HG03575 (cell line): ENCODE data around the gene ANKRD33B.
A peak's percentile ranks its signal among the peaks of the same experiment; 100 is the strongest.

ENCODE experiments used
- ATAC-seq: cut with Tn5 transposase; IDR thresholded peaks from one replicate; pipeline ENCODE4 v1.9.1; 2021; ENCODE audit not compliant: unreplicated experiment, insufficient number of reproducible peaks, low FRiP score; ENCODE audit errors: extremely low read depth

Gene ANKRD33B

DNA sequence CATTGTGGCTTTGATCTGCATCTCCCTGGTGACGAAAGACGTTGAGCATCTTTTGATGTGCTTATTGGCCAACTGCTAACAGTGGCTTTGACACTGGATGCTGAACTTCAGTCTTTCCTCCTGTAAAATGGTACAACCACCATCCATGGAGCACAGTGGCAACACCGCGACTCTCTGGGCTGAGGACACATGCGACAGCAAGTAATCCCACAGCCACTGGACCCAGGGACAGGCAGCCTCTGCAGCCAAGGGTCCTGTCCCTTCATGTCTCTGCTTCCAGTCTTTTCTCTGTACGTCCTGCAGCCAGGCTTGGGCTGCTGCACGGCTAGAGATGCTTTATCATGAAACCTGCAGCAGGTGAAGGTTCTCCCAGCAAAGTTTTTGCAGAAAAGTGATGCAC, 113.7 kb downstream of the ANKRD33B start:
- no peak for ATAC-seq

DNA sequence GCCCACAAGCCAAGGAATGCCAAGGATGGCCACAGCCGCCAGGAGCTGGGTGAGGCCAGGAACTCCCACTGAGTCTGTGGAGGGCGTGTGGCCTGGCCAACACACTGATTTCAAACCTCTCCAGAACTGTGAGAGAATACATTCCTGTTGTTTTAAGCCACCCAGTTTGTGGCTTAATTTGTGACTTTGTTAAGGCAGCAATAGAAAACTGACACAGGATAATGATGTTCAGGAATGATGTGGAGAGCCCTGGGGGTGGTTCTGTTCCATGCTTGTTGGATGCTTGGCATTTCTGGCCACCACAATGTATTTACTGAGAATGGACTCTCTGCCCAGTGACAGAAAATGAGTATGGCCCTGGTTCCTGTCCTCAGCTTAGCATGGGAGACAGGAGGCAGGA, 114.4 kb downstream of the ANKRD33B start:
- ATAC-seq = no peak

DNA sequence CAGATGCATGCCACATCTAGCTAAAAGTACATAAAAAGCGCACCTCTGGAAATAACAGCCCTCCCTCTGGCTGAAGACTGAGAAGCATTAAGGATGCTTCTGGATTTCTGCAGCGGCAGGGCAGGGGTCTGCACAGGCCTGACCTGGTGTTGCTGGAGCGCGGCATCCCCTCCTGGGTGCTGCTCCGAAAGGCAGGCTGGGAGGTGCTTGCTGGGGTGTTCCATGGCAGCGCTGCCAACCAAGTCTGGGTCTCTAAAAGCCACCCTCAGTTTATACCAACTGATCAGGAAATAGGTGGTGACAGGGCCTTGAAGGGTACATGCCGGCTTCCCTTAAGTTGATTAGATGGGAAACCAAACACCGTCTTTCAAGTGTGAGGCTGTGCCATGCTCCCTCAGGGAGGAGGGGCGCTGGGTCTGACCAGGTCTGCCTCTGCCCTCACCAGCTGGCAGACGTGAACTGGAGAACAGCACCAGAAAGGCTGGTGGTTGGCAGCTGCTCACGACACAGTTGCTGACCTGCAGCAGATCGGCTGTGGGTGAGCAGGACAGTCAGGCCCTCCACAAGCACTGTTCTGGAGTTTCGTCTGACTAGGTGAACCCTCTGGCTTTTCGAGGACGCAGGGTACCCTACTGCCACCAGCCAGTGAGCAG, 115.6 kb downstream of the ANKRD33B start:
- ATAC-seq = no peak

DNA sequence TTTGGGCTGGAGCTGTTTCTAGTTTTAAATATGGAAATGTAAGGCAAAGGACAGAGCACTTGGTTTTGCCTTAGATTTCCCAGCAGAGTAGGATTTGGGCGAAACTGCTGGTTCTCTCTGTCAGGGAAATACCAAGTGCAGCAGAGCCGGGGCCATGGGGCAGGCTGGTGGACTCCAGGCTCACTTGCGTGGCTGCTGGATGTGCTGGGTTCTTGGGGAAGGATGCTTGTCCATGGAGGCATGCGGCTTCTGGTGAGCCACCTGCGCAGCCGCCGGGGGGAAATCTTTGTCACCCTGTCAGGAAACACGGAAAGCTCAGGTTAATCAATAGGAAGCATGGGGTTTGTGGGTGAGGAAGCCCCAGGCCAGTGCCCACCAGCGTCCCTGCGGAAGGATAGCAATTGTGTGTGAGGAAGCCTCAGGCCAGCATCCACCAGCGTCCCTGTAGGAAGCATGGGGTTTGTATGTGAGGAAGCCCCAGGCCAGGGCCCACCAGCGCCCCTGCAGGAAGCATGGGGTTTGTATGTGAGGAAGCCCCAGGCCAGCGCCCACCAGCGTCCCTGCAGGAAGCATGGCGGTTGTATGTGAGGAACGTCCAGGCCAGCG, 117.1 kb downstream of the ANKRD33B start:
- no peak for ATAC-seq

DNA sequence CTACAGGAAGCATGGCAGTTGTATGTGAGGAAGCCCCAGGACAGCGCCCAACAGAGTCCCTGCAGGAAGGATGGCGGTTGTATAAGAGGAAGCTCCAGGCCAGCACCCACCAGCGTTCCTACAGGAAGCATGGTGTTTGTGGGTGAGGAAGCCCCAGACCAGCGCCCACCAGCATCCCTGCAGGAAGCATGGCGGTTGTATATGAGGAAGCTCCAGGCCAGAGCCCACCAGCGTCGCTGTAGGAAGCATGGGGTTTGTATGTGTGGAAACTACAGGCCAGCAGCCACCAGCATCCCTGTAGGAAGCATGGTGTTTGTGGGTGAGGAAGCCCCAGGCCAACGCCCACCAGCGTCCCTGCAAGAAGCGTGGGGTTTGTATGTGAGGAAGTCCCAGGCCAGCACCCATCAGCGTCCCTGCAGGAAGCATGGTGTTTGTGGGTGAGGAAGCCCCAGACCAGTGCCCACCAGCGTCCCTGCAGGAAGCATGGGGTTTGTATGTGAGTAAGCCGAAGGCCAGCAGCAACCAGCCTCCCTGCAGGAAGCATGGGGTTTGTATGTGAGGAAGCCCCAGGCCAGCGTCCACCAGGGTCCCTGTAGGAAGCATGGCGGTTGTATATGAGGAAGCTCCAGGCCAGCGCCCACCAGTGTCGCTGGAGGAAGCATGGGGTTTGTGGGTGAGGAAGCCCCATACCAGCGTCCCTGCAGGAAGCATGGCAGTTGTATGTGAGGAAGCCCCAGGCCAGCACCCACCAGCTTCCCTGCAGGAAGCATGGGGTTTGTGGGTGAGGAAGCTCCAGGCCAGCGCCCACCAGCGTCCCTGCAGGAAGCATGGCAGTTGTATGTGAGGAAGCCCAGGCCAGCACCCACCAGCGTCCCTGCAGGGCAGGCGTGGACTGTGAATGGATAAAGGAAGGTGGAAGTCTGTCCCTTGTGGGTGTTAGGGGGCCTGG, 118.1 kb downstream of the ANKRD33B start:
- ATAC-seq = no peak

DNA sequence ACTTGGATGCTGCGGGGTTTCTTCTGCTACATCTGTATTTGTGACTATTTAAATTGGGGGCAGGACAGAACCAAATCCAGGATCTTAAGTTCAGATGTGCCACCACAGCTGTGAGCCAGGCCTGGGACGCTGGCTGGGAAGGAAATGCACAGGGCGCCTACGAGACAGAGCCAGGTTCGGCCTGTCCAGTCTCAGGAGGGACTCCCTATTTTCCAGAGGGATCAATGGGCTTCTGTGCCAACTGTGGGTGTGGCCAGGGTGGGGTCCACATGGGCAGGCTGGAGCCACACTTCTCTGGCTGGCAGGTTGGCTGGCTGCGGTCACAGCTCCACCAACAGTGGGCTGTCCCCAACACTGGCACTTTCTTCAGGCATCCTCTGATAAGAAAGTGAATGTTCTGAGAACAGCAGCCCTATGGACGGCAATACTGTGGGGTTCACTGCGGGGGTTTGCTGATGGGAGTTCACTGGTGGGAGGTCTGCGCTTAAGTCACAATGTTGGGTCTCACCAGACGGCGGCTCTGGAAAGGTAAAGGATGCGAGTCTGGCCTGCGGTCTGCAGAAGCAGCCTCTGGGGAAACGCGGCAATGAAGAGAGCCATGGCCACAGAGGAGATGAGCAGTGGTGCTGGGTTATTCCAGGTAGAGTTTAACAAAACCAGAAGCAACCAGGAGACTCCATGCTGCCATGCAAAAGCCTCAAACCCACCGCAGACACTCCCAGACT, 119.1 kb downstream of the ANKRD33B start:
- ATAC-seq = no peak

DNA sequence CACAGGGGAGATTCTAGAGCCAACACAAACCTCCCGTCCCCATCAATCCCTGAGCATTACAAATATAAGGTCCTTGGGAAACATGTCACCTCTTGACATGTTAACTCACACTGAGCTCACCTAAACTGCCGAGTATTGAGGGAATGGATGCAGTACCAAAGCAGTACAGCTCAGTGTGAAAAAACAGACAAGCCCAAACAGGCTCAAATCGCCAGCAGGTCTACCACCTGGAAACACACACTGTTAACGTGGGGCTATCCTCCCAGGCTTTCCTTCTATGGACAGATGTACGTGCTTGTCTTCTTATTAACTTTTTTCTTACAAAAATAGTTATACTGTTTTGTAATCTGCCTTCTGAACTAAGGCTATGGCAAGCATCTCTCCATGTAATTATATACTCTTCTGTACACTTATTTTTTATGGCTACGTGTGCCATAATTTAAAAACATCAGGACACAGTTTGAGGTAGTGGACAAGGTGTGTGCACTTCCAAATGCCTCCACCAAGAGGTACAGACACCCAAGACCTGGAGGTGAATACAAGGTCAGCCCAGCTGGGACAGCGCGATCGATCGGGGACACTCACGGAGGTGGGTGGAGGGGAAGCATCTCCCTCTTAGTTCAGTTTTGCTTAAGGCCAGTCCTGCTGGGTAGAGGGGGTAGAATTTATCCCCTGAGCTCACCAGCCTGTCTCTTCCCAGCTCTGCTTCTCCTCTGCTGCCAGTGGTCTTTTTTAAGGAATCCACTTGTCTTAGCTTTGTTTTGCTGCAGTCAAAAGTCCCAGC, 120.6 kb downstream of the ANKRD33B start:
- peak; percentile 13 for ATAC-seq

DNA sequence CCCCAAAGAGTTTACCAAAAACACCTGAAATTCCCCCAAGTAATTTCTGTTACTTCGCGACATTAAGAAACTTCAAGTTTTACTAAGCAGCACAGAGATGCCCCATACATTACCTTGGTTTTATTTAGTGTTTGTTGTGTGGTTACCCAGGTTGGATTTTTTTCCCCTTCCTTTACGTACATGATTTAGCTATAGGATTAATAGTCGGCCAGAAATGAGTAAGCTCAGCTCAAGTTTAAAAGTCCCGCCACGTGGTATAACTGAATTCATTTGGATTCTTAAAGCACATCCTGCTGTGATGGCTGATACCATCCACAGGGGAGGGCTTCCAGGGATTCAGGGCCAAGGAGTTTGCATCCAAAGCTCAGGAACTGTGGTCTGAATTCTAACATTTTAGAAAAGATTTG, 121.2 kb downstream of the ANKRD33B start:
- peak; percentile 87 for ATAC-seq

DNA sequence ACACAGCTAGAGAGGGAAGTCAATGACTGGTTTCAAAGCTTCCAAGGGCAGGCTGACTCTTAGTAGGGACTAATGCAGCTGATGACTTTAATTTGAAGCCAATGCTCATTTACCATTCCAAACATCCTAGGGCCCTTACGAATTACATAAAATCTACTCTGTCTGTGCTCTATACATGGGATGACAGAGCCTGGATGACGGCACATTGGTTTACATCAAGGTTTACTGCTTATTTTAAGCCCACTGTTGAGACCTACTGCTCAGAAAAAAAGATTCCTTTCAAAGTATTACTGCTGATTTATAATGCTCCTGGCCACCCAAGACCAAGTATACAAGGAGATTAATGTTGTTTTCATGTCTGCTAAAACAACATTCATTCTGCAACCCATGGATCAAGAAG, 123.0 kb downstream of the ANKRD33B start:
- no peak for ATAC-seq

DNA sequence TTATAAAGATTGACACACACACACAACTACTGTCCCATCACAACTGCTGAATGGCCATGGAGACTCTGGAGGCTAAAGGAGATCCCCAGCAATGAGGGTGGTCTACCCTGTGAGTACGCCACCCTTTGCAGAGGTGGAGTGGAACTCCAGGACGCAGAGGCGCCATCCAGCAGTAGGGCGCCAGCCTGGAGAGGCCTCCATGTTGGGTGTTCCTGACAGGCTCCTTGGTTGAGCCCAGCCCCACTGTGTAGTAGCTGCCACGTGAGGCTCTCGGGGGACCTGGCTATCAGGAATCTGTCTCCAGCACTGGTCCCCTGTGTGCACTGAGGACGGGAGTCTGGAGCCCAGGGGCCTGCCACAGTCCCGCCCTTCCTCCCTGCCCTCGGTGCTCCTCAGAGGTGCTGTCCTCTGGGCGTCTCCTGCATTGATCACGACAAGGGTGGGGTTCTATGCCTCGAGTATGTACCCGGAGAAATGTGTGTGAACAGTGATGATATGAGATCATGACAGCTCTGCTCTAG, 124.8 kb downstream of the ANKRD33B start:
- ATAC-seq = no peak

DNA sequence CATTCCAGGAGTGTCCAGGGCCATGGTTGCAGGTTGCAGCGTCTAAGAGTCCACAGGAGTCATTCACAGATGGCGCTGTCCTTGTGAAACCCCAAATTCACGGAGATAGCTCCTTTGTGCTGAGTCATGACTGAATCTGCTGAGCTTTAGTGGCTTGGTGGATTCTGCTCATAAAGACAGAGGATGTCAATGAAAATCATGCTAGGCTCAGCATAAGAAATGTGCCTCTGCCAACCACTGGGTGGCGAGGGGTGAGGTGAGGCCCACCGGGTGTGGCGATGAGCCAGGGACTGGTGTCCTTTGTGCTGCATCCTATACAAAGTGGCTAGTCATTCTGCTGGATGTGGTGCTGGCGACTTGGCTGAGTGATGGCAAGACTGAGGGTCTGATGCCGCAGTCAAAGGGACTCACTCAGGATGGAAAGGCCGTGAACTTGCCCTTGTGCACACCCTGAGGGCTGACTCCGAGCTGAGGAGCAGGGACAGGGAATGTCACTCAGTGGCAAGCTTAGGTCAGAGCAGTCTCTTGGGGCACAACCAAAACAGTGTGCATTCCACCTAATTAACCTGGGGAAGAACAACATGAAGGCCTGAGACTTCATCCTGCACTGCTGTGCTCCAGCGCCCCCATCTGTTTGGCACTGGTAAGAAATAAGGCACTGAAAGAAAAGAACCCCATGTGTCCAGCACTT, 125.7 kb downstream of the ANKRD33B start:
- no peak for ATAC-seq

DNA sequence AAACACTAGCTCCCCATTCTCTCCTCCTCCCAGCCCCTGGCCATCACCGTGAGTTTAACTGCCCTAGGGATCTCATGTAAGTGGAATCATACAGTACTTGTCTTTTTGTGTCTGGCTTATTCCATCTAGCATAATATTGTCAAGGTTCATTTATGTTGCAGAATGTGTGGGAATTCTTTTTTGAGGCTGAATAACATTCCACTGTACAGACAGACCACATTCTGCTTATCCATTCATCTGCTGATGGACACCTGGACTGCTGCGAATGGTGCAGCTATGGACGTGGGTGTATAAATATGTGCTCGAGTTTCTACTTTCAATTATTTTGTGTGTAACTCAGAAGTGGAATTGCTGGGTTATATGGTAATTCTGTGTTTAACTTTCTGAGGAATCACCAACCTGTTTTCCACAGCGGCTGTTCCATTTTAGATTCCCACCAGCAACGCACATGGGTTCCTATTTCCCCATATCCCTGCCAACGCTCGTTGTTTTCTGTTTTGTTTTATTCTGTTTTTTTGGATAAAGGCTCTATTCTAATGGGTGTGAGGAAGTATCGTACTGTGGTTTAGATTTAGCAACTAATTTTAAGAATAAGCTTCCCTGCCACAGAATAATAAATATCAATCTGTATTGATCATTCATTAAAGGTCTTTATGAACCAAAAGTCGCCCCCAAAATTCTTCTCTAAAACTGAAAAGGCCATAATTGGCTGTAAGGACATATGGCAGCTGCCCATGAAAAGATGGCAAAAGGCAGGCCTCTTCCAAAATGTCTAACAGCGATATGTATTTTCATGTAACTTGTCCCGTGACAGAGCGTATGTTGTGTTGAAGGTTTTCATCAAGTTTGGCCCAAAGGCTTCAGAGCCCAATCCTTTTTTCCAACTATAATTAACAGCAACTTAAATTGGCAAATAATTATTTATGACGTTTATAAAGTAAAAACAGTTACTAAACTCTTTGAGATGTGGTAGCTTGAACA, 126.9 kb downstream of the ANKRD33B start:
- no peak for ATAC-seq

DNA sequence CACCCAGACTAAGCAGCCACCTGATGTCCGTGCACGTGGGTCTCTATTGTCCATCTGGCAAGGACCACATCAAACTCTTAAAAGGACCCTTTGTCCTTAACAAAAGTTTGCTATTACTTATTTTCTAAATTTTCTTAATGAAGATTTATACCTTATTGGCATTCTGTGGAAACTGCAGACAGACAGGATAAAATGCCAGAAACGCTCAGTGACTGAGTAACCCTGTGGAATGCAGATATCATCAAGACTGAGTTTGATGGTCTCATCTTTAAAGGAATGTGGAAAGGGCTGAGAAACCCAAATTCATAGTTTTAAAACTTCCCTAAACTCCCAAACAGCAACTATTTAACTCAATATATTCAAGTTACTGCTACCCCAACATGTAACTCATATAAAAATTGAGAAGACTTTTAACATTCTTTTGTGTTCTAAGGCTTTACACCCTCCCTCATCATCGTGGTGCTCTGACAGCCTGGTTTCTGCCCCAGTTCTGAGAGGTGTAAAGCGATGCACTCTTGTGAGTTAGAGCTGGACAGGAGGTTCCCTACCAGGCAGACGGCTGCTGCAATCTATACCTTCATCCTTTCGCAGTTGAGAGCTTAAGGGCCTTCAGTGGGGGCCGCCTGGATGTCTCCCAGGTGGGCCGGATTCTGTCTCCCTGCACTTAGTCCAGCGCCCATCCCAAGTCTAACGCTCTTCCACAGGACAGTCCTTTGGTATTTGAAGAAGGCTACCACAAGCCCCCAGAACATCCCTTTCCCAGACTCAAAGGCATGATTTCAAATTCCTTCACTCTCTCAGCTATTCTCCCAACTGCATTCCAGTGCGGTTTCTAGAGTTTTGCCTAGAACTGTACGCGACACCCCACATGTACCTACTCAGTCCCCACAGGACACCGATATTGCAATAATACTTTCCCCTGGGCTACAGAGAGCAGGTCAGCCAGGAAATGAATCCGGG, 128.2 kb downstream of the ANKRD33B start:
- no peak for ATAC-seq

DNA sequence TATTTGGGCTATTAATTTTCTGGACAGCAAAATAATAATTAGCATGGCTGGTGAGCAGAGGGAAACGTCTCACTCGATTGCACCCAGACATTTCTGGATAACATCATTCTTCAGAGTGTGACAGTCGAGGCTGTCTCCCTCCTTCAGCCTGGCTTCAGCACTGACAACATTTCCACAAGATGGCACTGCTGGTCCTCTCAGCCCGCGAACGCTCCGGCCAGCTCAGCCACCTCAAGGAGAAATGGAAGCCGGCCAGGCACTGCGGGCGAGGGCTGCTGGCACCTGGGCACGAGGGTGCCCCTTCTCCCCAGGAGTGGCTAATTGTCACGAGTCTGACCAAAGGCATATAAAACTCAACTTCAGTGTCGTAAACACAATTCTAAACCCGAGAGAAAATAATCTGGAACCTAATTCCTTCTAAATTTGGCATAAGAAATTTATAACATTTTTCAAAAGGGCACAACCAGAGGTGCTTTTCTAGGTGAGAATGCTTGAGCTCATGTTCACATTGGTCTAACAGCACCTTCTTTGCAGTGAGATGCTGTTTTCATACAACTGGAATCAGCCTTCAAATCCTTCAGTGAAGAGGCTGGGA, 131.3 kb downstream of the ANKRD33B start:
- ATAC-seq = peak; percentile 47

DNA sequence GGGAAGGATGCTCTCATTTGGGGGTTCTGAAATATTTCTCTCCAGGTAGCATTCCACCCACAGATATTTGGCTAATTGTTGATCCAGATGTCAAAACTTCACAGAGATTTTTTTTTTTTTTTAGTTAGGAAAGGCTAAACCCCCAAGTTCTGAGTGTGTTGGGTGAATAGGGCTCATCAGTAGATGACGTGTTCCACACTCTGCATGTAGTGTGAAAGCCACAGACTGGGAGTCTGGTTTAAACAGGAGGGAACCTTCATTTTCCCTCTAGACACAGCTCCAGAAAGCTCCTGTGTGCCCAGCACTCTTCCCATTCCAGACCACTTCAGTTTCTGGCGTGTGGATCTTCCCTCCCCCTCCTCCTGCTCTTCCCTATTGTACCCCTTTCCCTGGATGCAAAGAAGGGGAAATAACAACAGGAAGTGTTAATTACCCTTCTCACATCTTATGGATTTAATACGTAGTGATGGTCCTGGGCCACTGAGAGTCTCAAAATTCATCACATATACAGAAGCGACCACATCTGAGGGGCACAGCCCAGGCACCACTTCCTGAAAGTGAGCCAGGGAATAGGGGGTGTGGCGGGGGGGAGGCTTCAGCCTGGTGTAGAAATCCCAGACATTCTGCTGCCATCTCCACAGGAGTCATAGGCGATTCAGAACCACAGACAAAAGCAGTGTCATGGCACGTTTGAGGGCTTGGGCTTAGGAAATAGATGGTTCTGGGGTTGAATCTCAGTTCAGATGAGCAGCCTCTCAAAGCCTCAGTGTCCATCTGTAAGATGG, 132.1 kb downstream of the ANKRD33B start:
- no peak for ATAC-seq
